Erythroblast (primary cell): ENCODE results near the gene KIF20B.
"Not testable (repeated sequence)": the region's sequence is repeated elsewhere in the genome, so short reads cannot be mapped to it uniquely, and the experiment has no call there.

Experiments
- DNase-seq, 2 experiments: peaks; one replicate each; lab custom pipeline; 2025; lab: John Stamatoyannopoulos, UW
- GATA1 ChIP-seq: IDR thresholded peaks from 2 replicates; pipeline ENCODE4 v1.6.1; 2011; ENCODE audit warnings: low read depth, mild to moderate bottlenecking, control low read depth, low read length, moderate library complexity
- POLR2A ChIP-seq: IDR thresholded peaks from 2 replicates; pipeline ENCODE4 v1.6.1; 2011; ENCODE audit warnings: mild to moderate bottlenecking, low read length

KIF20B gene

GRCh38 chr10:89813546-89813945 is 112.2 kb downstream of the KIF20B start:
- no peak for TF ChIP-seq GATA1
- TF ChIP-seq POLR2A = no peak
- DNase-seq = no peak

DNA sequence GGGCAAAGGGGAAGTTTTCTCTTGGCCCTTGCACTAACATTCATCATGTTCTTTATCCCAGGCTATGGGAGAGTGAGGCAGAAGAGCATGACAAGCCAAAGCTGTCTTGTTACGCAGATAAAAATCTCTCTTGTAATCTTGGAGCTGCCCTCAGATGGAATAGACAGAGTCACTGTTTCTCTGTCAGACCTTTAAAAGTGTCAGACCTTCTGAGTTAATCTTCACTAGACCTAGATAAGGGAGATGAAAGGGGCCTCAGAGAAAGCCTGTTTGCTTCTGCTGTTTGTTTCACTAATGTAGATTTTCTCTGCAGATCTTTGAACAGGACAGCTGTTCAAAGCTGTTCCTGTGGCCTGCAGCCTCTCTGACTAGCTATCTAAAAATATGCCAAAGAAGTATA is 112.9 kb downstream of the KIF20B start:
- TF ChIP-seq POLR2A = no peak
- TF ChIP-seq GATA1 = no peak
- no peak for DNase-seq

DNA sequence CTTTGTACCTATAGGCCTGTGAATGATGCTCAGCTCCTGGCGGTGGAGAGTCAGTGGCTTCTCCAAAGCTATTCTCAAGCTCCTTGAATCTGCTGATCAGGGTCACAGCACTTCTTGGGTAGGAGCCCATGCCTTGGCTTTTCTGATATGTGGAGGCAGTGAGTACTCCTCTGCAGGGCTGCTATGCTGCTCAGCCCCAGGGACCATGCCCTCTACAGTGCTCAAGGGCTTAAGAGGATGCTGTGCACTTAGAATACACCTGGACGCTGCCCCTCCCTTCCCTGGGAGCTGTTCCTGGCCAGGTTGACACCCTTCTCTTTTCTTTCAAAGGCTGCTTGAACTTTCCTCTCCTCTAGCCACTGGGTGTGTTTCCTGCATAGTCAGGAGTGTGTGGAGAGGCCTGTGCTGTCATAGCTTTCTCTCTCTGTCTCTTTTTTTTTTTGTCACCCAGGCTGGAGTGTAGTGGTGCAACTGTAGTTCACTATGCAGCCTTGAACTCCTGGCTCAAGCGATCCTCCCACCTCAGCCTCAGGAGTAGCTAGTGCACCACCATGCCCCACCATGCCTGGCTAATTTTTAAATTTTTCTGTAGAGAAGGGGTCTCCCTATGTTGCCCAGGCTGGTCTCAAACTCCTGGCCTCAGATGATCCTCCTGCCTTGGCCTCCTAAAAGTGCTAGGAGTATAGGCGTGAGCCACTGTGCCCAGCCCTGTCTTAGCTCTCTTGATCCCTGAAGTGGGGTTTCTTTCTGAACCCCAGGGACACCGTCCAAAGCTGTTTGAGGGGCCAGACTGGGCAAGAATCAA is 113.9 kb downstream of the KIF20B start:
- DNase-seq = no peak
- TF ChIP-seq GATA1 = no peak
- no peak for TF ChIP-seq POLR2A

- DNase-seq = not testable (repeated sequence)
Observed at GRCh38 chr10:89819008-89819407, 117.6 kb downstream of the KIF20B start.
